Endothelial cell of umbilical vein (primary cell): ENCODE results near the gene SLC28A2. TPM values are rescaled to one million over a fixed set of nuclear protein-coding genes. Genes with fewer than 3 reads are reported as not detected.

ENCODE experiments used
- BruUV-seq: library from RNA; stranded (reverse); fragments of 400-500 nt; replicated peaks from 2 replicates; lab custom pipeline; 2021; lab: Mats Ljungman, UMichigan
- CTCF ChIA-PET: fragments of 300-600, 350-600 bp; sonication (Branson Sonifier 250); formaldehyde crosslinking; loops from one replicate; lab custom pipeline; 2021; ENCODE audit warnings: antibody characterized with exemption, inconsistent platforms; lab: Charles Lee
- POLR2A ChIA-PET: fragments of 300-600, 350-600 bp; sonication (Branson Sonifier 250); formaldehyde crosslinking; loops from one replicate; lab custom pipeline; 2021; ENCODE audit warnings: antibody characterized with exemption, inconsistent platforms; lab: Charles Lee
- DNase-seq: peaks from one replicate; pipeline ENCODE4 v3.0.0-alpha.2; 2011; ENCODE audit warnings: low read depth, low spot score
- FAIRE-seq: peaks from 2 replicates; lab custom pipeline; 2011; peaks lifted over from hg19 to GRCh38; lab: Jason Lieb, UNC
- H2AFZ ChIP-seq: 2 replicates; pipeline ENCODE4 v1.6.0; 2012; ENCODE audit warnings: low read depth, low read length, control low read depth, inconsistent platforms
- H3K27ac ChIP-seq: 2 replicates; pipeline ENCODE4 v1.5.1; 2011; ENCODE audit warnings: low read depth, mild to moderate bottlenecking, control low read depth, low read length, moderate library complexity; ENCODE audit not compliant: insufficient read depth
- H3K27me3 ChIP-seq, 2 experiments: 2 replicates each; pipeline versions ENCODE4 v1.6.0 to v1.6.1; 2011; ENCODE audit warnings: low read length in 2 of 2, mixed read lengths in 1 of 2; ENCODE audit not compliant: control insufficient read depth in 2 of 2, insufficient read depth in 2 of 2
- H3K36me3 ChIP-seq, 2 experiments: 2 replicates in 1 of 2; 3 replicates in 1 of 2; pipeline ENCODE4 v1.5.1; 2011; ENCODE audit warnings: low read length in 2 of 2, mild to moderate bottlenecking in 1 of 2, moderate library complexity in 1 of 2; ENCODE audit not compliant: control insufficient read depth in 2 of 2, insufficient read depth in 2 of 2; ENCODE audit errors: extremely low read depth in 1 of 2
- H3K4me1 ChIP-seq: 3 replicates; pipeline ENCODE4 v1.5.1; 2011; ENCODE audit warnings: mild to moderate bottlenecking, low read length; ENCODE audit not compliant: control insufficient read depth, insufficient read depth; ENCODE audit errors: extremely low read depth
- H3K4me2 ChIP-seq: 2 replicates; pipeline ENCODE4 v1.6.1; 2011; ENCODE audit warnings: low read length, control low read depth, mixed read lengths; ENCODE audit not compliant: insufficient read depth
- H3K4me3 ChIP-seq, 3 experiments: fragments of 200-600 bp in 1 of 3; sonication (generic), shearing (Covaris generic) in 1 of 3; replicated peaks in 1 of 3; 2 replicates each; pipeline ENCODE4 v1.5.1; 2011 to 2016; ENCODE audit warnings: control low read depth in 3 of 3, low read length in 3 of 3, mild to moderate bottlenecking in 2 of 3, inconsistent platforms in 1 of 3, low read depth in 1 of 3, moderate library complexity in 1 of 3; ENCODE audit not compliant: insufficient read depth in 1 of 3
- H3K79me2 ChIP-seq: 2 replicates; pipeline ENCODE4 v1.6.0; 2012; ENCODE audit warnings: low read length, inconsistent platforms; ENCODE audit not compliant: control insufficient read depth, insufficient read depth
- H3K9ac ChIP-seq: replicated peaks from 2 replicates; pipeline ENCODE3; 2011; ENCODE audit warnings: low read length, control low read depth; ENCODE audit not compliant: insufficient read depth; ENCODE audit errors: extremely low read depth
- H3K9me1 ChIP-seq: replicated peaks from 3 replicates; pipeline ENCODE4 v1.6.0; 2011; ENCODE audit warnings: mild to moderate bottlenecking, low read length; ENCODE audit not compliant: control insufficient read depth, insufficient read depth; ENCODE audit errors: extremely low read depth
- H3K9me3 ChIP-seq: replicated peaks from 2 replicates; pipeline ENCODE4 v1.5.1; 2012; ENCODE audit warnings: low read length, inconsistent platforms; ENCODE audit not compliant: control insufficient read depth, insufficient read depth
- H4K20me1 ChIP-seq: replicated peaks from 2 replicates; pipeline ENCODE3; 2011; ENCODE audit warnings: mild to moderate bottlenecking, low read length; ENCODE audit not compliant: control insufficient read depth, insufficient read depth; ENCODE audit errors: extremely low read depth
- CTCF ChIP-seq, 2 donors: IDR thresholded peaks; 1 replicate in 1 of 2; 2 replicates in 1 of 2; pipeline ENCODE4 v1.5.1; 2011; ENCODE audit warnings: low read length in 2 of 2, mild to moderate bottlenecking in 2 of 2, moderate library complexity in 2 of 2, control low read depth in 1 of 2, inconsistent platforms in 1 of 2, low read depth in 1 of 2; ENCODE audit not compliant: insufficient read depth in 1 of 2; ENCODE audit errors: extremely low read depth in 1 of 2
- EZH2 ChIP-seq: IDR thresholded peaks from 2 replicates; pipeline ENCODE4 v1.6.1; 2012; ENCODE audit warnings: borderline replicate concordance, low read depth, mild to moderate bottlenecking, moderate library complexity, low read length, inconsistent platforms; ENCODE audit not compliant: severe bottlenecking
- FOS ChIP-seq: IDR thresholded peaks from 2 replicates; pipeline ENCODE4 v1.6.1; 2011; ENCODE audit warnings: mild to moderate bottlenecking, low read length, moderate library complexity, borderline replicate concordance; ENCODE audit not compliant: insufficient read depth
- GATA2 ChIP-seq: IDR thresholded peaks from 2 replicates; pipeline ENCODE4 v1.7.0; 2011; ENCODE audit warnings: low read depth, mild to moderate bottlenecking, moderate library complexity, mixed read lengths, low read length; ENCODE audit not compliant: insufficient read length, insufficient read depth
- JUN ChIP-seq: IDR thresholded peaks from 2 replicates; pipeline ENCODE4 v1.6.1; 2011; ENCODE audit warnings: borderline replicate concordance, low read depth; ENCODE audit not compliant: insufficient read length, insufficient read depth
- MYC ChIP-seq: IDR thresholded peaks from one replicate; pipeline ENCODE4 v1.6.1; 2011; ENCODE audit warnings: mild to moderate bottlenecking, low read depth, low read length
- POLR2A ChIP-seq: IDR thresholded peaks from 2 replicates; pipeline ENCODE4 v1.6.1; 2012; ENCODE audit warnings: low read depth, mild to moderate bottlenecking, control low read depth, low read length
- POLR2AphosphoS5 ChIP-seq: IDR thresholded peaks from 2 replicates; pipeline ENCODE4 v1.6.1; 2012; ENCODE audit warnings: low read depth, mild to moderate bottlenecking, control low read depth, low read length, moderate library complexity; ENCODE audit not compliant: insufficient read depth
- dilution Hi-C: fragments of 300-500 bp; cut with MboI; formaldehyde crosslinking; loops from one replicate; pipeline ENCODE4 v1.15.0; 2019; ENCODE audit warnings: low sequenced_read_pairs; ENCODE audit not compliant: extremely low pct_ligation_motif_present
- intact Hi-C: fragments of 100-400 bp; cut with micrococcal nuclease; formaldehyde crosslinking; loops from one replicate; pipeline ENCODE4 v1.10.0; 2022
- polyA plus RNA-seq, 4 experiments: library from polyadenylated mRNA; depleted of rRNA in 3 of 4; stranded (reverse) in 3 of 4; unstranded in 1 of 4; fragments of >200 nt; gene quantifications; 2 replicates each; pipeline versions ENCODE4 v1.2.1 to v1.2.3, GENCODE V29; 2011 to 2012; ENCODE audit warnings: missing spikeins in 1 of 4
- total RNA-seq: library from RNA; stranded (reverse); gene quantifications from 2 replicates; pipeline ENCODE4 v1.2.3, GENCODE V29; 2021
- TF ChIP-seq, protein P1 (sequence below): IDR thresholded peaks from 2 replicates; pipeline ENCODE4 v1.6.1; 2011; ENCODE audit not compliant: insufficient read depth, insufficient read length

The SLC28A2 gene
- total and polyA plus RNA-seq, 2 donors (not counting 3 experiments of a cell fraction or from before 2014, with no cell fraction given), result not detected

DNA sequence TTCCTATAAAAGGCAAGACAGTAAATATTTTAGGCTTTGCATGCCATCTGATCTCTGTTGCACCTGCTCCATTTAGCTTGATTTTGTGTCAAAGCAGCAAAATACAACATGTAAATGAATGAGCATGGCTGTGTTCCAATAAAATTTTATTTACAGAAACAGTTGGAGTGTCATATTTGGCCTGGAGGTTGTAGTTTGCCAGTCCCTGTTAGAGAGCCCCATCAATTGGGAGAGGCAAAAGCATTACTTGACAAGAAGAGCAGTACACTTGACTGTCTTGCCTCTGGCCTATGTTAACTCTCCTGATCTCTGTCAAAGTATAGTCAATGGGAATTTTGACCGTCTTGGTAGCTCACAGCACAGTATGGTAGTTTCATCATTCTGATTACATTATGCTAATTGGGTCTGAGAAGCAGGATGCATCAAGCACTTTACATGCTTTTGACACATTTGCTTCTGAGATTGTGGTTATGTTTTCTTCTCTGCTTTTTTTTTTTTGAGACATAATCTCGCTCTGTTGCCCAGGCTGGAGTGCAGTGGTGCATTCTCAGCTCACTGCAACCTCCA lies 35.4 kb downstream of the SLC28A2 start:
- BruUV-seq, result no TSS peak
- intact Hi-C loops, result no loop called here
- Histone ChIP-seq H3K36me3 (no peaks in the 10 kb centered on the region), H3K4me1 (no peaks in the 10 kb centered on the region), H3K27ac (no peak overlapping the region), H3K4me2 (no peak overlapping the region), H3K4me3 (no peak overlapping the region), H3K79me2 (no peaks in the 10 kb centered on the region), H3K9me1 (no peaks in the 10 kb centered on the region), H4K20me1 (no peaks in the 10 kb centered on the region), H3K9ac (no peak overlapping the region), H3K9me3 (no peaks in the 10 kb centered on the region), H3K27me3 (peaks cover 2 to 5% of the 10 kb centered on the region in 2 experiments), H2AFZ (no peak overlapping the region)
- ChIA-PET POLR2A (no interaction called here), CTCF (no interaction called here)
- TF ChIP-seq, protein P1, sequence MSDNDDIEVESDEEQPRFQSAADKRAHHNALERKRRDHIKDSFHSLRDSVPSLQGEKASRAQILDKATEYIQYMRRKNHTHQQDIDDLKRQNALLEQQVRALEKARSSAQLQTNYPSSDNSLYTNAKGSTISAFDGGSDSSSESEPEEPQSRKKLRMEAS, result no peak
- TF ChIP-seq JUN (no peak), MYC (no peak), POLR2AphosphoS5 (no peak), GATA2 (no peak), FOS (no peak)
- FAIRE-seq (no peak), DNase-seq (no peak)
- dilution Hi-C loops, result no loop called here

- intact Hi-C loops, result no loop called here
Observed at GRCh38 chr15:45288947-45289346, 36.9 kb downstream of the SLC28A2 start.

More at GRCh38 chr15:45288947-45289346, 36.9 kb downstream of the SLC28A2 start:
- Histone ChIP-seq H3K9ac (no peak overlapping the region), H3K27ac (no peak overlapping the region), H3K4me2 (no peak overlapping the region), H3K9me1 (no peaks in the 10 kb centered on the region), H3K4me1 (no peaks in the 10 kb centered on the region), H3K27me3 (peaks cover 2 to 5% of the 10 kb centered on the region in 2 experiments), H2AFZ (no peak overlapping the region), H3K4me3 (no peak overlapping the region), H3K36me3 (no peaks in the 10 kb centered on the region), H3K79me2 (no peaks in the 10 kb centered on the region), H3K9me3 (no peaks in the 10 kb centered on the region), H4K20me1 (no peaks in the 10 kb centered on the region)
- TF ChIP-seq POLR2A (no peak), POLR2AphosphoS5 (no peak), FOS (no peak), MYC (no peak), CTCF (IDR thresholded peaks at IDR 0.05; ENCODE audit: extremely low read depth in 1 of 2, insufficient read depth in 1 of 2, low read depth in 1 of 2, low read length in 2 of 2) (no peak), EZH2 (no peak), JUN (no peak), GATA2 (no peak)
- TF ChIP-seq, protein P1, result no peak
- ChIA-PET POLR2A (no interaction called here), CTCF (no interaction called here)
- no peak for DNase-seq
- dilution Hi-C loops, result no loop called here
- no TSS peak for BruUV-seq
- FAIRE-seq, result no peak
